ENCODE measurements around the gene ACTR3.

ACTR3 gene

DNA sequence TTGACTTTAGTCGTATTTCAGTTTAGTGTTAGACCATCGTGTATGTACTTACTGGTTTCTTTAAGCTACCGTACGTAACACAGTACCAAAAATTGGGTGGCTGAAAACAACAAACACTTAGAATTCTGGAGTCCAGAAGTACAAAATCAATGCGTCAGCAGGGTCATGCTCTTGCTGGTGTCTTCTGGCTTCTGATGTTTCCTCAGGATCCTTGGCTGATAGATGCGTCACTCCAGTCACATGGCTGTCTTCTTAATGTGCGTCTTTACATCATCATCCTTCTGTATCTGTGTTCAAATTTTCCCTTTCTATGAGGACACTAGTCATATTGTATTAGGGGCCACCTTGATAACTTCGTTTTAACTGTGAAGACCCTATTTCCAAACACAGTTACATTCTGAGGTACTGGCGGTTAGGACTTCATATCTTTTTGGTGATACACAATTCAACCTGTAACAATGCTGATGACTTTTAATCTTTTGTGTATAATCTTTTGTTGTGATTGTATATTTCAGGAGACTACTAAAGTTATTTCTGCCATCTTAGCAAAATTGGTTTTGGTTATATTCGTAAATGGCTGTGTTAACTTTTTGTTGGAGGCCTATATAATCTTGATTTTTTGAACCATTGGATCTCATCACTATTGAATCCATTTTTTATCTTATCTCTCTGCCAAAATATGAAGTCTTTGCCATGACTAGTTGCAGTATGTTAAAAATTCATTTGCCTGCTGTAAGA is 25.4 kb downstream of the ACTR3 start:
- H4K20me1 ChIP-seq (ENCODE audit: low read depth, low read length), result peaks cover 78% of the 10 kb centered on the region

DNA sequence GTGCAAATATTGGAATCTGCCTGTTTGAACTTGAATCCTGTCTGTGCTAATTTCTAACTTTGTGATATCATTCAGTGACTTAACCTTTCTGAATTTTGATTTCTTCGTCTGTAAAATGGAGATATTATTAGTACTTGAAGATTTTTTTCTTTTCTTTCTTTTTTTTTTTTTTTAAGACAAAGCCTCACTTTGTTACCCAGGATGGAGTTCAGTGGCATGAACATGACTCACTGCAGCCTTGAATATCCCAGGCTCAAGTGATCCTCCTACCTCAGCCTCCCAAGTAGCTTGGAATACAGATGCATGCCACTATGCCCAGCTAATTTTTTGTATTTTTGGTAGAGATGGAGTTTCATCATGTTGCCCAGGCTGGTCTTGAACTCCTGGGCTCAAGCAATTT is 28.3 kb downstream of the ACTR3 start:
- peaks cover 70% of the 10 kb centered on the region for H3F3A ChIP-seq (ENCODE audit: insufficient read depth)
- no peaks in the 10 kb centered on the region for H3K27me3 ChIP-seq (ENCODE audit: low read length)
- TF ChIP-seq EZH2phosphoT487 (conservative IDR thresholded peaks at IDR 0.05; ENCODE audit: low read length), result no peak
- TF ChIP-seq, protein P1, sequence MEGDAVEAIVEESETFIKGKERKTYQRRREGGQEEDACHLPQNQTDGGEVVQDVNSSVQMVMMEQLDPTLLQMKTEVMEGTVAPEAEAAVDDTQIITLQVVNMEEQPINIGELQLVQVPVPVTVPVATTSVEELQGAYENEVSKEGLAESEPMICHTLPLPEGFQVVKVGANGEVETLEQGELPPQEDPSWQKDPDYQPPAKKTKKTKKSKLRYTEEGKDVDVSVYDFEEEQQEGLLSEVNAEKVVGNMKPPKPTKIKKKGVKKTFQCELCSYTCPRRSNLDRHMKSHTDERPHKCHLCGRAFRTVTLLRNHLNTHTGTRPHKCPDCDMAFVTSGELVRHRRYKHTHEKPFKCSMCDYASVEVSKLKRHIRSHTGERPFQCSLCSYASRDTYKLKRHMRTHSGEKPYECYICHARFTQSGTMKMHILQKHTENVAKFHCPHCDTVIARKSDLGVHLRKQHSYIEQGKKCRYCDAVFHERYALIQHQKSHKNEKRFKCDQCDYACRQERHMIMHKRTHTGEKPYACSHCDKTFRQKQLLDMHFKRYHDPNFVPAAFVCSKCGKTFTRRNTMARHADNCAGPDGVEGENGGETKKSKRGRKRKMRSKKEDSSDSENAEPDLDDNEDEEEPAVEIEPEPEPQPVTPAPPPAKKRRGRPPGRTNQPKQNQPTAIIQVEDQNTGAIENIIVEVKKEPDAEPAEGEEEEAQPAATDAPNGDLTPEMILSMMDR (IDR thresholded peaks at IDR 0.05; ENCODE audit: insufficient read depth, low read length, poor library complexity, severe bottlenecking), result no peak
- H3K9ac ChIP-seq (ENCODE audit: low read length), result no peak overlapping the region
- no peaks in the 10 kb centered on the region for H3K9me3 ChIP-seq (ENCODE audit: insufficient read depth, low read length)
- peaks cover 60% of the 10 kb centered on the region for H3K36me3 ChIP-seq (ENCODE audit: low read length)
- peaks cover 86% of the 10 kb centered on the region for H4K20me1 ChIP-seq (ENCODE audit: low read depth, low read length)
- no peak overlapping the region for H3K4me2 ChIP-seq (ENCODE audit: low read depth, low read length, poor library complexity, severe bottlenecking)
- peaks cover 99% of the 10 kb centered on the region for H3K79me2 ChIP-seq (ENCODE audit: insufficient read depth, low read length)
- H3K27ac ChIP-seq (ENCODE audit: low read depth, low read length), result no peak overlapping the region
- no peak overlapping the region for H3K4me3 ChIP-seq (ENCODE audit: insufficient read depth, low read length, poor library complexity, severe bottlenecking)
- H2AFZ ChIP-seq (ENCODE audit: low read depth, low read length, severe bottlenecking), result no peak overlapping the region
- no peaks in the 10 kb centered on the region for H3K9me2 ChIP-seq (replicated peaks; ENCODE audit: insufficient read depth, low read length)

More for the DNA sequence above, 25.4 kb downstream of the ACTR3 start:
- Histone ChIP-seq H3K9me2 (replicated peaks; ENCODE audit: insufficient read depth, low read length) (no peaks in the 10 kb centered on the region), H2AFZ (ENCODE audit: low read depth, low read length, severe bottlenecking) (no peak overlapping the region), H3K36me3 (ENCODE audit: low read length) (peaks cover 62% of the 10 kb centered on the region), H3F3A (ENCODE audit: insufficient read depth) (peaks cover 41% of the 10 kb centered on the region), H3K27ac (ENCODE audit: low read depth, low read length) (no peak overlapping the region), H3K79me2 (ENCODE audit: insufficient read depth, low read length) (peaks cover 100% of the 10 kb centered on the region), H3K4me2 (ENCODE audit: low read depth, low read length, poor library complexity, severe bottlenecking) (no peak overlapping the region), H3K27me3 (ENCODE audit: low read length) (no peaks in the 10 kb centered on the region), H3K9ac (ENCODE audit: low read length) (no peak overlapping the region), H3K9me3 (ENCODE audit: insufficient read depth, low read length) (no peaks in the 10 kb centered on the region), H3K4me3 (ENCODE audit: insufficient read depth, low read length, poor library complexity, severe bottlenecking) (no peak overlapping the region)
- TF ChIP-seq, protein P1 (IDR thresholded peaks at IDR 0.05; ENCODE audit: insufficient read depth, low read length, poor library complexity, severe bottlenecking), result no peak
- no peak for TF ChIP-seq EZH2phosphoT487 (conservative IDR thresholded peaks at IDR 0.05; ENCODE audit: low read length)

DNA sequence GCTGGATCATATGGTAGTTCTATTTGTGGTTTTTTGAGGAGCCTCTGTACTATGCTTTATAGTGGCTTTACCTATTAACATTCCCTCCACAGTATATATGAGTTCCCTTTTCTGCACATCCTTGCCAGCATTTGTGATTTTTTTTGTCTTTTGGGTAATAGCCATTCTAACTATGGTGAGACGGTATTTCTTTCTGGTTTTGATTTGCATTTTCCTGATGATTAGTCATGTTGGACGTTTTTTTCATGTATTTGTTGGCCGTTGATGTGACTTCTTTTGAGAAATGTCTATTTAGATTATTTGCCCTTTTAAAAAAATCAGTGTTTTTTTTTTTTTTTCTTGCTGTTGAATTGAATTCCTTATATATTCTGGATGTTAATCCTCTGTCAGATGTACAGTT is 31.1 kb downstream of the ACTR3 start:
- no peak overlapping the region for H3K4me2 ChIP-seq (ENCODE audit: low read depth, low read length, poor library complexity, severe bottlenecking)
- H3K36me3 ChIP-seq (ENCODE audit: low read length), result peaks cover 50% of the 10 kb centered on the region
- H3F3A ChIP-seq (ENCODE audit: insufficient read depth), result peaks cover 60% of the 10 kb centered on the region
- H3K9ac ChIP-seq (ENCODE audit: low read length), result no peak overlapping the region
- no peak overlapping the region for H2AFZ ChIP-seq (ENCODE audit: low read depth, low read length, severe bottlenecking)
- peaks cover 94% of the 10 kb centered on the region for H3K79me2 ChIP-seq (ENCODE audit: insufficient read depth, low read length)
- no peak overlapping the region for H3K27ac ChIP-seq (ENCODE audit: low read depth, low read length)
- no peaks in the 10 kb centered on the region for H3K9me3 ChIP-seq (ENCODE audit: insufficient read depth, low read length)
- H3K9me2 ChIP-seq (replicated peaks; ENCODE audit: insufficient read depth, low read length), result no peaks in the 10 kb centered on the region
- no peak for TF ChIP-seq EZH2phosphoT487 (conservative IDR thresholded peaks at IDR 0.05; ENCODE audit: low read length)
- H3K27me3 ChIP-seq (ENCODE audit: low read length), result no peaks in the 10 kb centered on the region
- H4K20me1 ChIP-seq (ENCODE audit: low read depth, low read length), result peaks cover 82% of the 10 kb centered on the region
- no peak overlapping the region for H3K4me3 ChIP-seq (ENCODE audit: insufficient read depth, low read length, poor library complexity, severe bottlenecking)

DNA sequence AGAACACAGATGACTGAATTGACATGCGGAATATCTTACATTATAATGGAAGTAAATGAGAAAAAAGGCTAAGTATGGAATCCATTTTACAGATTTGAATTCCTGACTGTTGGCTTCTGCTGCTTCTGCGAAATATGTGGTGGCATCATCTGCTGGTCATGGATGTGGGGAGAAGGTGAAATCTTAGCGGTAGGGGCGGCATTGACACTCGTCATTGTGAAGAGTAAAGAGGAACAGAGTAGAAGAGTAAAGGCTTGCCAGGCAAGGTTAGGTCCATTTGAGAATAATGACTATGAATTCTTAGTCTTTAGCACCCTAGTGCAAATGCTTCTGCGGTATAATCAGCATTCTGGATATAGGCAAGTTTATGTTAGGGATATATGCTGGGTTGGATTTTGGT is 32.4 kb downstream of the ACTR3 start:
- no peak for TF ChIP-seq EZH2phosphoT487 (conservative IDR thresholded peaks at IDR 0.05; ENCODE audit: low read length)
- TF ChIP-seq, protein P1 (IDR thresholded peaks at IDR 0.05; ENCODE audit: insufficient read depth, low read length, poor library complexity, severe bottlenecking), result no peak
- Histone ChIP-seq H4K20me1 (ENCODE audit: low read depth, low read length) (peaks cover 82% of the 10 kb centered on the region), H3K9me2 (replicated peaks; ENCODE audit: insufficient read depth, low read length) (no peaks in the 10 kb centered on the region), H3K27me3 (ENCODE audit: low read length) (no peaks in the 10 kb centered on the region), H3F3A (ENCODE audit: insufficient read depth) (peaks cover 54% of the 10 kb centered on the region), H3K36me3 (ENCODE audit: low read length) (peaks cover 50% of the 10 kb centered on the region), H3K4me3 (ENCODE audit: insufficient read depth, low read length, poor library complexity, severe bottlenecking) (no peak overlapping the region), H2AFZ (ENCODE audit: low read depth, low read length, severe bottlenecking) (no peak overlapping the region), H3K79me2 (ENCODE audit: insufficient read depth, low read length) (peaks cover 93% of the 10 kb centered on the region), H3K27ac (ENCODE audit: low read depth, low read length) (no peak overlapping the region), H3K9ac (ENCODE audit: low read length) (no peak overlapping the region), H3K9me3 (ENCODE audit: insufficient read depth, low read length) (no peaks in the 10 kb centered on the region), H3K4me2 (ENCODE audit: low read depth, low read length, poor library complexity, severe bottlenecking) (no peak overlapping the region)
